ENCODE data around the gene PCSK4.
"Not testable (repeated sequence)": the region's sequence is repeated elsewhere in the genome, so short reads cannot be mapped to it uniquely, and the experiment has no call there.

PCSK4 gene

GRCh38 chr19:1521636-1522035 is 31.5 kb upstream of the PCSK4 start:
- no peak for DNase-seq

GRCh38 chr19:1520203-1520780 is 30.1 kb upstream of the PCSK4 start:
- no peak for DNase-seq

GRCh38 chr19:1519802-1520201 is 29.7 kb upstream of the PCSK4 start:
- not testable (repeated sequence) for DNase-seq

GRCh38 chr19:1518471-1518870 is 28.3 kb upstream of the PCSK4 start:
- DNase-seq = no peak

- DNase-seq = no peak
Measured at GRCh38 chr19:1516395-1516753, 26.2 kb upstream of the PCSK4 start.

- no peak for DNase-seq
Measured at GRCh38 chr19:1514986-1515721, 25.0 kb upstream of the PCSK4 start.

- no peak for DNase-seq
Measured at GRCh38 chr19:1514295-1514661, 24.1 kb upstream of the PCSK4 start.

GRCh38 chr19:1513499-1514294 is 23.5 kb upstream of the PCSK4 start:
- peak; percentile 80 for DNase-seq

GRCh38 chr19:1512671-1513498 is 22.7 kb upstream of the PCSK4 start, which contains the start of gene ADAMTSL5:
Gene ADAMTSL5 (minus strand): TSS chr19:1513019. CDS start chr19:1510943, 2,076 bp downstream.
- peak; percentile 69 for DNase-seq

GRCh38 chr19:1511318-1512317 is 21.5 kb upstream of the PCSK4 start:
- no peak for DNase-seq

- DNase-seq = no peak
Measured at GRCh38 chr19:1510807-1511206, 20.7 kb upstream of the PCSK4 start.

- DNase-seq = no peak
Measured at GRCh38 chr19:1510442-1510806, 20.3 kb upstream of the PCSK4 start.

- DNase-seq = no peak
Measured at GRCh38 chr19:1509602-1510441, 19.7 kb upstream of the PCSK4 start.

GRCh38 chr19:1508507-1508856 is 18.3 kb upstream of the PCSK4 start:
- DNase-seq = no peak

- DNase-seq = peak; percentile 92
Measured at GRCh38 chr19:1507763-1508506, 17.8 kb upstream of the PCSK4 start.

- DNase-seq = no peak
Measured at GRCh38 chr19:1507192-1507660, 17.1 kb upstream of the PCSK4 start.

GRCh38 chr19:1505991-1506881 is 16.1 kb upstream of the PCSK4 start:
- DNase-seq = no peak

- no peak for DNase-seq
Measured at GRCh38 chr19:1505012-1505411, 14.9 kb upstream of the PCSK4 start.
